Fibroblast of peridontal ligament (primary cell): ENCODE data around the gene CBFB.
"Not testable (repeated sequence)": the region's sequence is repeated elsewhere in the genome, so short reads cannot be mapped to it uniquely, and the experiment has no call there.

Source experiments
- DNase-seq: peaks from one replicate; pipeline ENCODE4 v3.0.0-alpha.2; 2010; ENCODE audit errors: extremely low read depth

Gene CBFB

GRCh38 chr16:67028696-67029253 lies at the start of gene CBFB:
Gene CBFB (plus strand): TSS chr16:67029149. CDS start chr16:67029408, 259 bp downstream.
- peak; percentile 85 for DNase-seq

DNA sequence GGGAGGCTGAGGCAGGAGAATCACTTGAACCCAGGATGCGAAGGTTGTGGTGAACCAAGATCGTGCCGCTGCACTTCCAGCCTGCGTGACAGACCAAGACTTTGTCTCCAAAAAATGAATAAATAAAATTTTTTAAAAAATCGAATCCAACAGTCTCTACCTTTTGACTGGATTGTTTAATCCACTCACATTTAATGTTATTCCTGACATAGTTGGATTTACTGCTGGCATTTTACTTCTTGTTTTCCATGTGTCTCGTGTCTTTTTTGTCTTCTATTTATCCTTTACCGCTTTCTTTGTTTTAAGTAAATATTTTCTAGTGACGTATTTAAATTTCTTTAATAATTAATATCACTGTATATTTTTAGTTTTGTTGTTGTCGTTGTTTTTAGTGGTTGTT lies 45.9 kb upstream of the CBFB start:
- DNase-seq: no peak

DNA sequence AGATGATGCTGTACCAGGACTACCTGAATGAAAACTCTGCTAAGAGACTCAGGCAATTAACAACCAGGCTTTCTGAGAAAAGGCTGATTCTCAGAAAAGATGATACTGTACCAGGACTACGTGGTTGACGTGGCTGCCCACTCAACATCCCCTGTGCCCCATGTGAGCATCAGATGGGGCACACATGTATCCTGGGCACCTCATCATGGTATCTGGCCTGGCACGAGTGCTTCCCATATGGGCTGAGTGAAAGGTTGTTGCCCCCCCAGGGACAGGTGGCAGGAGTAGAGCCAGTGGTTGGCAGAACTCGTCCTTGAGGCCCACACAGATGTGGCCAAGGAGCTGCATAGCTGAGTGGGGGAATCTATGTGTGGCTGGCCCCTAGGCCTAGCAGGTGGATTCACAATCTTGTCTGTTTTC lies 44.0 kb upstream of the CBFB start:
- DNase-seq: no peak

DNA sequence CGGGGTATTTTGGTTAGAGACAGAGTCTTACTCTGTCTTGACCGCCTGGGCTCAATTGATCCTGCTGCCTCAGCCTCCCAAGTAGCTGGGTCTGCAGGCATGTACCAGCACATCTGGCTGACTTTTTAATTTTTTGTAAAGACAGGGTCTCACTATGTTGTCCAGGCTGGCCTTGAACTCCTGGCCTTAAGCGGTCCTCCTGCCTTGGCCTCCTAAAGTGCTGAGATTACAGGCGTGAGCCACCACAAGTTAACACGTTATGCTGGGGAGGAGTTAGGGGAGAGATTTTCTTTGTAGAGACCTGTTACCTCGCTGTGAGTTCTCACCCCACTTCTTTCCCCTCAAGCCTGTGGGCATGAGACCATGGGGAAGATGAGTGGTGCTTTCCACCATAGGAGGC lies 42.4 kb upstream of the CBFB start:
- no peak for DNase-seq

DNA sequence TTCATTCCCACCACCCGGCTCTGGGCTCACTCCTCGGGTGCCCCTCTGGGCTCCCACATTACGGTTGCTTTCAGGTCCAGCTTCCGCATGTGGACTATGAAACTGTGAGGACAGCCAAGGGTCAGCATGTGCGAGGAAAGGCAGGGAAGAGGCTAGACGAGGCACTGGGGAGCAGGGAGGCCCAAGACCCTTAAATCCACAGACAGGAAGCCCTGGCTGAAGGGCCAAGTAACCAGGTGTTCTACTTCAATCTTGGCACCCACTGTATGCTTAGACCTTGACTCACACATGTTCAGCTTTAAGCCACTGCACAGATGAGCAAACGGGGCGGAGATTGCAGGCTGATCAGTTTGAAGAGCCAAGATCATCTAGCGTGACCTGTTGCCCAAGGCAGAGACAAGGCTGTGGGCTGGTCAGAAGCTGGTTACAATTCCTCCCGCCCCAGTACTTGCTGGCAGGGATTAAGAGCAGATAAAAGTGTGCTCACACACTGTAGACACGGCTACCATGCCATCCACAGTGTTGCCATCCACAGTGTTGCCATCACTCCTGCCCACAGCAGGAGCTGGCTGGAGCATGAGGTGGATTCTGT lies 40.7 kb upstream of the CBFB start, which contains the start of gene CES4A:
Gene CES4A (plus strand): TSS at position 393 of the 592 bp plus-strand sequence. CDS start 184 bp downstream, at position 577.
- DNase-seq: peak; percentile 46

DNA sequence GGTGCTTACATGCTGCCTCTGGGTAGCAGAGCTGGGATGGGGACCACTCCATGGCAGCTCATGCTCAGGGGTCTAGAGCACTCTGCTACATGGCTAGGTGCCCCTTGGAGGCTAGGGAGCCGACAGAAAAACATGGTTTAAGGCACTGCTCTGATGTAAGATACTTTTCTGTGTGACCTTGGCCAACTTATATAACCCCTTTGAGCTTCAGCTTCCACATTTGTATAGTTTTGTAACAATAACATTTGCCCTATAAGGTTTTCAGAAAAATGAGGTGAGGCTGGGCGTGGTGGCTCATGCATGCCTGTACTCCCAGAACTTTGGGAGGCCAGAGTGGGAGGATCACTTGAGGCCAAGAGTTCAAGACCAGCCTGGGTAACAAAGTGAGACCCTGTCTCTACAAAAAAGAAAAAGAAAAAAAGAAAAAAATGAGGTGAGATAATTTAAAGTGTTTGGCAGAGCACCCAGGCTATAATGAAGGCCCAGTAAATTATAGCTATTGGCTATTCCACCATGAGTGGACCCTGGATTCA lies 37.3 kb upstream of the CBFB start:
- DNase-seq: no peak

GRCh38 chr16:66993558-66993957 lies 35.4 kb upstream of the CBFB start:
- DNase-seq: not testable (repeated sequence)

DNA sequence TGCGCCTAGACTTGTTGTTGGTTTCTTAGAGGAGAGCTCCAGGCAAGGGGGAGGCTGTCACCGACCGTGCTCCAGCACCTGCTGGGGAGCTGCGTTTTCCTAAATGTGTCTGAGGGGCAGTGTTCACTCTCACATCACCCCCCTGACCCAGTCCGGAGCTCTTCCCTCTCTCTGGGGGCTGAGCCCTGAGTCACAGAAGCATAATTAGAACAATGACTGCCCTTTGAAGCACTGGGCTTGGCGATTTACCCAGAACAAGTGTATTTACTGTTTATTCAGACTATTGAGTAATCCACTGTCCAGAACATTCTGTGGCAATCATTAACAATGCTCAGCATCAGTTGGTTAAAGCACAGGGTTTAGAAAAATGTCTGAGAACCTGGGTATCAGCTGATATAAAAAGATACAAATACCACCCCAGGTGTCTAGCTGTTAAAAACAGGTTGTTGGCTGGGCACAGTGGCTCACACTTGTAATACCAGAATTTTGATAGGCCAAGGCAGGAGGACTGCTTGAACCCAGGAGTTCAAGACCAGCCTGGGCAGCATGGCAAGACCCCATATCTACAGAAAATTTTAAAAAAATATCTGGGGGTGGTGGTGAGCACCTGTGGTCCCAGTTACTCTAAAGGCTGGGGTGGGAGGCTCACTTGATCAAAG lies 32.5 kb upstream of the CBFB start:
- peak; percentile 82 for DNase-seq

DNA sequence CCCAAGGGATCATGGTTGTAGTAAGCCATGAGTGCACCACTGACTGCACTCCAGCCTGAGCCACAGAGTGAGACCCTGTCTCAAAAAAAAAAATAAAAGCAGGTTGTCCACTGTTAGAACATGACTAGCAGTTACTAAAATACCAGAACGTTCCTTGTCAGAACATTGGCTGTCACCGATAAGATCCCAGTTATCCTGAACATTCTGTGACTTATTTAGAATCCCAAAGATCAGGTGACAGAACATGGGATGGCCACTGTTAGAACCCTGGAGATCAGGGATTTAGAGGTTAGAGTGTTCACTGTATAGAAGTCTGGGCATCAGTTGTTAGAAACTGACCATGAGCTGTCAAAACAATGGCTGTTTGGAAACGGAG lies 32.0 kb upstream of the CBFB start:
- DNase-seq: no peak

GRCh38 chr16:67000384-67001351 lies 28.3 kb upstream of the CBFB start:
- no peak for DNase-seq

GRCh38 chr16:67001726-67002125 lies 27.2 kb upstream of the CBFB start:
- no peak for DNase-seq

- no peak for DNase-seq
Measured at GRCh38 chr16:67006930-67007658, 21.9 kb upstream of the CBFB start.

DNA sequence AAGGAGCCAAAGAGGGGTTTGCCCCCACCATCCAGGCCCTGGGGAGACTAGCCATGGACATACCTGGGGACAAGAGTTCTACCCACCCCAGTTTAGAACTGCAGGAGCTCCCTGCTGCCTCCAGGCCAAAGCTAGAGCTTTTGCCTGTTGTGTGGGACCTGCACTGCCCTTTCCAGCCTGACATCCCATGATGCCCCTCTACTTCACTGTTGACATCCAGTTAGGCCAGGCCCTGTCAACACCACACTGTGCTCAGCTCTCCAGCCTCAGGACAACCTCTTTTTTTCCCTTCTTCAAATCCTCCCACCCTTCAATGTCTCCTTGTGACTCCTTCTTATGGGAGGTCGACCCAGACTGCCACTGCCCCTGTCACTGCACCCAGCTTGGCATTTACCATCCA lies 19.8 kb upstream of the CBFB start:
- no peak for DNase-seq

- no peak for DNase-seq
Measured at GRCh38 chr16:67011274-67011673, 17.7 kb upstream of the CBFB start.

DNA sequence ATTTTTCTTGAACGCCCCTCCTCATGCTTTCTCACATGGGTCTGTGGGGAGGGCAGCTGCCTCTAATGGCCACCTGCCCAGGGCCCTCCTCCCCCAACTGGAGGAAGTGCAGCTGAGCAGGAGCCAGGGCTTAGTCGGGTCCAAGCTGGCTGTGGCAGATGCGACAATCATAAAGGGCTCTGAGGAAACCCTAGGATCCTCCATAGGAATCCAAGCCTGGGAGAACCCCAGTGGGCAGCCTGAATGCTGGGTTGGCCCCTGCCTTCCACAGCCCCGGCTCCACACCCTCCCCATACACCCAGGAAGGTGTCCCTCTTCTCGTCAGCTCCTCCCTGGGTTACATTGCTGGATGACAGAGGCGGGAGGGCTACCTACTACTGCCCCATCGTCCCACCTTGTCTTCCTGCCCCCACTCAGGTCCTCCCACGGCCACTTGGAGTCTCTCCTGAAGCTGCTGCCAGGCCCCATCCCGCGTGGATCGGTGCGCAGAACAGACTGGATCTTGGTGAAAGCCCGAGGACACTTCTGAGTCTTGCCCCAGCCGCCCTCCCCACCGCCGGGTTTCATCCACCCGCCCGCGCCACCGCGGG lies 15.6 kb upstream of the CBFB start:
- no peak for DNase-seq

DNA sequence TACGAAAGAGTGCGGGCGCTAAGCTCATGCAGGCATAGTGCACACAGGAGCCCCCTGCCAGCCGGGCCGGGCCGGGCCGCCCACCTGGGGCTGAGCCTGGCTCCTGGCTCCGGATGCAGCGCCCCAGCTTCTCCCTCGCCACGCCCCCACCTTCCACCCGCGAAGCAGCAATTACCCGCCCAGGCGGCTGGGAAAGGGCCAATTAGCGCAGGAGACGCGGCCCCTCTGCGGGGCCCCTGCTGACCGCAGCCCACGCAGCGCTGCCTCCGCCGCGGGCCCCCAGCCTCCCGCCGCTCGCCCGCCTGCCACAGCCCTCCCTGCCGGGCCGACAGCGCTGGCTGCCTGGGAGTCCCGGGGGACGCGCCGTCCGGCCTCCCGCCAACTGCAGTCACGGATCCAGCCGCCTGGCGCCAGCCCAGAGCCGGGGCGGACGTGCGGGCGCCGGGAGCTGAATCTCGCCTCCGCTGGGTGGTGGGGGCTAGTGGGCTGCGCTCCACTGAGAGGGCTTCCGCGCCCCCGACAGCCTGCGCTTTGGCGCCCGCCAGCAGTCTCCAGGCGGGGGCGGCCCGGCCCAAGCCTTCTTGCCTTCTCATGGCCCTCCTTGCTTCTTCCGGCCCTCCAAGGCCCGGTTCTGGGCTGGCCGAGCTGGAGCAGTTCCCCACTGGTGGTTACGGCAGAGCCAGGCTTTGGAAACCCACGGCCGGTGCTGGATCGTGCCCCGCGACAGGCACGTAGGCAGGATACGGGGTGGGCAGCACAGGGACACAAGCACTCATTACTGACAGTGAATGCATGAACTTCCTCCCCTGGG lies 14.9 kb upstream of the CBFB start:
- DNase-seq: peak; percentile 56

DNA sequence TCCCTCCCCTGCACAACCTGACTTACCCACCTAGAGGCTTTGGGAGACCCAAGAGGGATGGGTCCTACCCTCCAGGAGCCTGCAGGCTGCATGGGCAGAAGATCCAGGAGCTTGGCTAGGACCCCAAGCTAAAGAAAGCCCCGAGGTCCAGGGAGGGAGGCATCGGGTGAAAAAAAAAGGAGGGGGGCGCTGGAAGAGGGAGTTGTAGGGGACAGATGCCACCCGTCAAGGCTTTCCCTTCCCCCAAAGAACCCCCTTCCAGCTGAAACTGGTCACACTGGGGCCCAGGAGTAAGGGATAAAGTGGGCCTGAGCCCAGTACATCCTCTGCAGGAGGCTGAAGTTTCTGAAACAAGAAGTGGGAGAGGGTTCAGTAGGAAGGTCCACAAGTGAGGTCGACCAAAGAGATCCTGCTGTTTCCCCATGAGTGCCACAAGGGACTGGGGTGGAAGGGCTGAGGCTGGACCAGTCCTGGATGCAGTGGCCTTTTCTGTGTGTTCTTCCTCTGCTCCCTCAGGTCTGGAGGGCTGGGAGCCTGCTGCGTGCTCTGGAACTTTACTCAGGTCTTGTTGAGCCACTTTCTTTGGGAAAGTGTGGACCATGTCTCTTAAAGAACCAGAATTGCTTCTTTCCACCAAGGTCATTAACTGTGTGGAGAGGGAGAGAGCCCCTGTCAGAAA lies 14.2 kb upstream of the CBFB start:
- no peak for DNase-seq

- no peak for DNase-seq
Measured at GRCh38 chr16:67015313-67015731, 13.6 kb upstream of the CBFB start.

GRCh38 chr16:67016143-67016542 lies 12.8 kb upstream of the CBFB start:
- DNase-seq: no peak
